NCI-H1694 (cell line): ENCODE measurements around the gene CC2D1B.

Experiments used
- DNase-seq: peaks from one replicate; lab custom pipeline; 2025; lab: John Stamatoyannopoulos, UW

CC2D1B gene

GRCh38 chr1:52305417-52306226 lies 60.4 kb downstream of the CC2D1B start:
- DNase-seq = no peak
